ENCODE data around the gene PRKAR1B. TPM values are rescaled to one million over a fixed set of nuclear protein-coding genes. Genes with fewer than 3 reads are reported as not detected.

Gene PRKAR1B
- polyA plus RNA-seq, 4 donors = 20.4 to 46.0 (median 38.7) TPM

- no peak for DNase-seq (ENCODE audit: low read depth in 4 of 4, low spot score in 3 of 4)
Observed at GRCh38 chr7:533266-533665, 193.8 kb downstream of the PRKAR1B start.

GRCh38 chr7:532379-533143, 194.5 kb downstream of the PRKAR1B start:
- no peak for DNase-seq (ENCODE audit: low read depth in 4 of 4, low spot score in 3 of 4)

- DNase-seq (ENCODE audit: low read depth in 4 of 4, low spot score in 3 of 4) = no peak
Observed at GRCh38 chr7:531777-532176, 195.3 kb downstream of the PRKAR1B start.

GRCh38 chr7:528451-528850, 198.6 kb downstream of the PRKAR1B start:
- DNase-seq (ENCODE audit: low read depth in 4 of 4, low spot score in 3 of 4) = no peak

GRCh38 chr7:527723-528122, 199.4 kb downstream of the PRKAR1B start:
- no peak for DNase-seq (ENCODE audit: low read depth in 4 of 4, low spot score in 3 of 4)

GRCh38 chr7:526460-527034, 200.5 kb downstream of the PRKAR1B start:
- DNase-seq (ENCODE audit: low read depth in 4 of 4, low spot score in 3 of 4) = no peak

GRCh38 chr7:525740-526139, 201.3 kb downstream of the PRKAR1B start:
- no peak for DNase-seq (ENCODE audit: low read depth in 4 of 4, low spot score in 3 of 4)

- no peak for DNase-seq (ENCODE audit: low read depth in 4 of 4, low spot score in 3 of 4)
Observed at GRCh38 chr7:524800-525199, 202.3 kb downstream of the PRKAR1B start.

GRCh38 chr7:523347-524336, 203.4 kb downstream of the PRKAR1B start:
- DNase-seq (ENCODE audit: low read depth in 4 of 4, low spot score in 3 of 4) = no peak

GRCh38 chr7:522951-523314, 204.1 kb downstream of the PRKAR1B start:
- DNase-seq (ENCODE audit: low read depth in 4 of 4, low spot score in 3 of 4) = no peak

- no peak for DNase-seq (ENCODE audit: low read depth in 4 of 4, low spot score in 3 of 4)
Observed at GRCh38 chr7:522071-522950, 204.8 kb downstream of the PRKAR1B start.

- no peak for DNase-seq (ENCODE audit: low read depth in 4 of 4, low spot score in 3 of 4)
Observed at GRCh38 chr7:521221-522070, 205.6 kb downstream of the PRKAR1B start.

- no peak for DNase-seq (ENCODE audit: low read depth in 4 of 4, low spot score in 3 of 4)
Observed at GRCh38 chr7:520503-521161, 206.4 kb downstream of the PRKAR1B start.

GRCh38 chr7:519484-520390, 207.3 kb downstream of the PRKAR1B start, which contains the start of gene PDGFA:
TSS of gene PDGFA (minus strand) at chr7:519846. CDS start at chr7:519001, 845 bp downstream.
- DNase-seq (ENCODE audit: low read depth in 4 of 4, low spot score in 3 of 4) = no peak

- no peak for DNase-seq (ENCODE audit: low read depth in 4 of 4, low spot score in 3 of 4)
Observed at GRCh38 chr7:518630-519483, 208.2 kb downstream of the PRKAR1B start.

- no peak for DNase-seq (ENCODE audit: low read depth in 4 of 4, low spot score in 3 of 4)
Observed at GRCh38 chr7:517774-518629, 209.1 kb downstream of the PRKAR1B start.

Data from left renal pelvis (tissue), 4 donors.